HG02571 (cell line): Measurements from ENCODE around the gene UMOD.

ENCODE experiments used
- ATAC-seq: cut with Tn5 transposase; IDR thresholded peaks from one replicate; pipeline ENCODE4 v1.9.1; 2021; ENCODE audit warnings: mild to moderate bottlenecking, moderate library complexity; ENCODE audit not compliant: unreplicated experiment

The UMOD gene

GRCh38 chr16:20364051-20364450 is 11.5 kb upstream of the UMOD start:
- ATAC-seq: no peak

GRCh38 chr16:20363191-20363590 is 10.7 kb upstream of the UMOD start:
- ATAC-seq: no peak

GRCh38 chr16:20359997-20360396 is 7.5 kb upstream of the UMOD start:
- ATAC-seq: no peak

DNA sequence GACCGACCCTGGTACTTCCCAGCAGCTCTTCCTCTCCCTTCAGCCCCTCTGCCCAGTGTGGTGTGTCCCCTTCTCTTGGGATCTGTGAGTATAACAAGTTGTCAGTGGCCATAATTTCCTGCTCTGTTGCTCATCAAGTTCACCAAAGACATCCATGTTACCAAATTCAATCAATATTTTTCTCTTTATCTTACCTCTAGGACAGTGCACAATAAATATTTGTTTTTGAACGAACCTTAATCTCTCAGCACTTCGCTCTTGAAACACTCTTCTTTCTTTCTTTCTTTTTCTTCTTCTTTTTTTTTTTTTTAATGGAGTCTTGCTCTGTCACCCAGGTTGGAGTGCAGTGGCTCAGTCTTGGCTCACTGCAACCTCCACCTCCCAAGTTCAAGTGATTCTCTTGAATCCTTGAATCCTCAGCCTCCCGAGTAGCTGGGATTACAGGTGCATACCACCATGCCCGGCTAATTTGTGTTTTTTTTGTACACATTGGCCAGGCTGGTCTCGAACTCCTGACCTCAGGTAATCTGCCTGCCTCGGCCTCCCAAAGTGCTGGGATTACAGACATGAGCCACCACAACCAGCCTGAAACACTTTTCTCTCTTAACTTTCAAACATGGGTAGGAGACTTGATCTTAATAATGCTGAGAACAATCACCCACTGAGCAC is 2.7 kb upstream of the UMOD start:
- ATAC-seq: no peak

DNA sequence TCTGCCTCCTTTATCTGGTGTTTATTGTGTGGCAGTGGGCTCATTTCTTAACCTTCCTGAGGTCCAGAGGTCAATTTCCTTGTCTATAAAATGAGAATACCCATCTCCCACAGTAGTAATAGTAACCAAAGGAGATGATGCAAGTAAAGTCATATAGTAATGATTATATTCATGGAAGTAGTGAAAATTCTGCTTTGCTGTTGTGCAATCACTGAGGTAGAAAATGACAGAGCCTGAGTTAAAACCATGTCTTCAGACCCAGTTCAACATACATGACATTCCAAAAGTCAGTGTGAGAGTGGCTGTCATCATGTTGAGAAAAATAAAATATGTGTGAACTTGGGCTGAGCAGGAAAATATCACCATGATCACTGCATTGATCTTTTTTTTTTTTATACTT is 864 bp upstream of the UMOD start:
- no peak for ATAC-seq

DNA sequence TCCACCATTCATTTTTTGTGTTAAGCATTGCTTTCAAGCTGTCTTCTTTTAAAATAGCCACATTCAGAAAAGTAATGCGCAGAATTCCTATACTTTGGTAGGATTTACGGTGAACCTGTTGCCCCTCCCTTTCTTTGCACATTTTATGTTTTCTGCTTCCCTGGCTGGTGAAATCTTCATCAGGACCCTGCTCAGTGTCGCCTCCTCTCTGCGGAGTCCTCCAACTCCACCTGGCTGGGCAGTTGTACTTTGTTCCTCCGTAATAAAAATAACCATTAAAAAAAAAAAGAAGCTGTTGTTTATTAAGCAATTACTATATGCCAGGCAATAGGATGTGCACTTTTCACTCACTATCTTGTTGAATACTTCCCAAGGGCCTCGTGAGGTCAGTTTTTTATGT is 2.9 kb downstream of the UMOD start:
- no peak for ATAC-seq

DNA sequence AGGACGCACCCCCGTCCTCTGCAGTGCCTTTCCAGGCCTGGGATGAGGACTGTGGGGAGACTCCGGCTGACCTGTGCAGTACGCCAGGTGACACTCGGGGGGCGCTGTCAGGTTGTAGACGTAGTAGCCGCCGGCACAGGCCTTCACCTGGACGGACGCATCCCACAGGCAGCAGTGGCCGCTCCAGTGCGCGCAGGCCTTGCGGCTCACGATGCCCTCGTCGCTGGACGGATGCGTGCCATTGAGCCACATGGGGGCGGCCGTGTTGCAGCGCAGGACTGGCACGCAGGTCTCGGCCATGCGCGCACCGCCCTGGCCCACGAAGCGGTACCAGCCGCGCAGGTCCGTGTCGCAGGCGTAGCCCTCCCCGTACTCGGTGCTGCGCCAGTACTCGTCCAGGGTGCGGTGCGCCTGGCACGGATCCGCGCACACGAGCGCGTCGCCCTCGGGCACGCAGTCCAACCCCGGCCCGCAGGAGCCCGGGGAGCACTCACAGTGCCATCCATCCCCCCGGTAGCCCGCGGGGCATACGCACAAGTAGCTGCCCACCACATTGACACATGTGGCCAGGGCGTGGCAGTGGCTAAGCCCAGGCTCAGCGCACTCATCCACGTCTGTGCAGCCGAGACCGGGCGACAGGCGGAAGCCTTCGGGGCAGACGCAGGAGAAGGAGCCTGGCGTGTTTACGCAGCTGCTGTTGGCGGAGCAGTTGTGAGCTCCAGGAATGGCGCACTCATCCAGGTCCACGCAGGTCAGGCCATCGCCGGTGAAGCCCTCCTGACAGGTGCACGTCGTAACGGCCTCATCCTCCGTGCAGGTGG is 3.9 kb downstream of the UMOD start:
- no peak for ATAC-seq

DNA sequence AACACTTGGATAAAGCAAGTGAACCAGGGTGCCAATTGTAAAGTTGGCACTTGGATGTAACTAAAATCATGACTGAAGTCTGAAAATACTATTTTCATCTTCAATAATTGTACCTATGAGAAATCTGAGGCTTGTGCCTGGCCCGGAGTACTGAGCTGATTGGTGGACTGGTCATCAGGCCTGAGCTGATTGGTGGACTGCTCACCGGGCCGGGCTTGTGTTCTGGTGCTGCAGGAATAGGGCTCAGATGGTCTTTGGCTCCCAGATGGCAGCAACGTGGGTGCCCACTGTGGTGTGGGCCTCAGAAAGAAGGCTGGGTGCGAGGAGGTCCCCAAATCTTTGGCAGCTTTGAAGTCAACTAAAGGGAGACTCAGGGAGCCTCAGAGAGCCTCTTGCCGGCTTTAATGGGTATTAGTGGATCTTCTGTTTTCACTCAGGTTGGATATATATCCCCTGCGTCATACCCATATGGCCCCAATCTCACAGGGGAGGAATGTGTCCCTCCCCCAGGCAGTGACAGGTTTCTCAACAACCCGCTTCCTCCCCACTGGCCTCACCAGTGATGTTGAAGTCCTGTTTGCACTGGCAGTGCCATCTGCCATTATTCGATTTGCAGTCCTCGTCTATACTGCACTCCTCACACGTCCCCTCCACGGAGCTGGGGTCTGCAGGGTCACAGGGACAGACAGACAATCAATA is 4.7 kb downstream of the UMOD start:
- ATAC-seq: no peak

DNA sequence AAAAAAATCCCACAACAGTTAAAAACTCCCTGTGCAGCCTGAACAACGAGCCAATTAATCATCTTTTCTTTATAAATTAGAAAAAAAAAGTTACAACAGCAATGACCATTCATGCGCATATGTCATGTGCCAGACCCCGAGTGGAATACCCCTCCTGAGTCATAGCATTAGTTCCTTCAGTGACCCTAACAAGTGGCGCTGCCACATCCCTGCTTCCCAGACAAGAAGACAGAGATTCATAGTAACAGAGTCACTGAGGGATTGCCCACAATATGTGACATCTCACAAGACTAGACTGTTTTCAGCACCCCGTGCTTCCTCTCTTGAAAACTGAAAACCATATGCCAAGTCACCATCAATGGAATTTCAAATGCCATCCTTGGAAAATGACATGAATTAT is 7.9 kb downstream of the UMOD start:
- ATAC-seq: no peak

DNA sequence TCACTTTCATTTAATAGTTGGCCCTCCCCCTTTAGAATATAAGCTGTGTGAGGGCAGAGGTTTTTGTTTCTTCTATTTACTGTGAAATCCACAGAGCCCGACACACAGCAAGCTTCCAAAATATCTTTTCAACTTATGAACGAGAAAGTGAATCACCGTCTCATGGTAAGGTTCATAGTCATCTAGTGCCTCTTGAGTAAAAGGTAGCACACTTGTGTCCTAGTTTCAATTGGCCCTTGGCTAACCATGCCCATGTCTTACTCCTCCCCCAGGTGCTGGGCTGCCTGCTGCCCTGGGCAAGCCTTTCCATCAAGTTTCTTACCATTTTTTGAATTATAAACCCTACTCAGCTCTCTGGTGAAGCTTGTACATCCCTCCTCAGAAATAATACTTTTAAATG is 12.8 kb downstream of the UMOD start:
- no peak for ATAC-seq

DNA sequence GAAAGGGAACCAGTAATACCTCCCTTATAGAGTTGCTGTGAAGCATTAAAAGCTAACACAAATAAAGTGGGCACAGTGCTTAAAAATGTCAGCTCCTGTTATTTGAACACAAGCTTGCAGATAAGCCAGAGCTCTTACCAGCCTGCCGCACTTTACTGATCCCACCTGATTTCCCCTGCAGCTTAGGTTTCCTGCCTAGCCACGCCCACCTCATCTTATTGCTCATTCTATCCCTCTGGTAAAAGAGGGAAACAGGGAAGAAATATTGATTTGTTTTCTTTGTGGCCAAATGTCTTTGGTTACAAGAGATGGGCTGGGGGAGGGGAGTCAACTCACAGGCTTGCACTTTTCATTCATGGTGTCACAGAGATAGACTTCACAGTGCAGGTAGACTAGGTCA is 15.6 kb downstream of the UMOD start:
- no peak for ATAC-seq

GRCh38 chr16:20334396-20334795 is 18.1 kb downstream of the UMOD start:
- no peak for ATAC-seq

DNA sequence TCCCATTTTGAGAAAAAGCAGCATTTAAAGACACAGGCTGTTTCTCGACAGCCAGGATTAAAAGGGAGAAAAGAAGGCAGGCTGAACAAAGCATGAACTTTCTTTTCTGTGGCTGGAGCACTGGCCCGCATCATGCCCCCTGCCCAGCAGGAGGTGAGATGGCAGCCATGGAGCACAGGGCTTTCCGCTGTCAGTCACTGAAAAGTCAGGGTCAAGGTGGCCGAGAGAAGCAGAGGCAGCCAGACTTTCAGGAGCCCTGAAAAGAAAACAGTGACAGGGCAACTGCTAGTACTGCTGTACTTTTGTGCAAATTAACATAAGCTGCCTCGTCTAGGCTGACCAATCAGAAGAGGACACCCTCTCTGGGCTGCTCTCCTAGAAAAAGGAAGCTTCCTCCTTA is 19.4 kb downstream of the UMOD start:
- no peak for ATAC-seq

- ATAC-seq: no peak
These were observed 20.1 kb downstream of the UMOD start for GRCh38 chr16:20332411-20332810.

DNA sequence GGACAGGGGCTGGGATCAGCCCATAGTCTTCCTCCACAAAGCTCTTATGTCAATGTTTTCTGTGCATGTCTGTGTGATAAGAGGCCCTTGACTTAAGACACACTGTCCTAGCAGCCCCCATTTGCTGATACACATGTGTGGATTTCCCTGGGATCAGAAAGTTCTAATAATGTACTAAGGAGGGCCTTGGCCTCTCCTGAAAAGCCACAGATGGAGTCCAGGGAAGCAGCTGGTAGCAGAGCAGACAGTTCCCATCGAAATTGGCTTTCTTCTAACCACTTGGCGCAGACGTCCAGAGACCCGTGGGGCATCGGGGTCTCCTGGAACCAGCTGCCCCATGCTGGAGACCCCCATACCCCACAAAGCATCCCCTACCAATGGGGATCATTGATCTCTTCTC is 20.9 kb downstream of the UMOD start:
- ATAC-seq: no peak

DNA sequence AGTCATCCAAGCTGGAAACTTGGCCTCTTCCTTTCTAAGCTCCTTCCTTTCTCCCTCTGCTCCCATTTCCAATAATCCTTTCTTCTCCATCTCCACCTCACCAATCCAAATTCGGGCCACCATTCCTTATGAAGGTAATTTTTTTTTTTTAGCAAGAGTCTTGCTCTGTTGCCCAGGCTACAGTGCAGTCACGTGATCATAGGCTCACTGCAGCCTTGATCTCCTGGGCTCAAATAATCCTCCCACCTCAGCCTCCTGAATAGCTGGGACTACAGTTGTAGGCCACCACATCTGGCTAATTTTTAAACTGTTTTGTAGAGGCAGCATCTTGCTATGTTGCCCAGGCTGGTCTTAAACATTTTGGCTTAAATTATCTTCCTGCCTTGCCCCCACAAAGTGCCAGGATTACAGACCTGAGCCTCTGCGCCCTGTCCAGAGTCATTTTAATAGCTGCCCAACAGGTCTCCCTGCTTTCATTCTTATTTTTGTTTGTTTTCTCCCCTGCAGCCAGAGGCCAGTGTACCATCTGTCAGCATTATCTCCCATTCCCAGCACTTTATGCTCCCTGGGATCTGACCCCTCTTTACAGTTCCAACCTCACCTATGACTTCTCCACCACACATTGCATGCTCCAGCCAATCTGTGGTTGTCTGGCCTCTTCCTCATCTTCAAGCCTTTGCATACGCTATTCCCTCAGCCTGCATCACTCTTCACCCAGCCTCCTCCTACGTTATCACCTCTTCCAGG is 22.9 kb downstream of the UMOD start:
- no peak for ATAC-seq

GRCh38 chr16:20327444-20328041 is 25.0 kb downstream of the UMOD start, which contains the start of gene GP2:
Gene GP2 (minus strand): TSS chr16:20327513. CDS start chr16:20326431, 1,082 bp downstream.
- no peak for ATAC-seq

GRCh38 chr16:20326321-20326720 is 26.2 kb downstream of the UMOD start:
- no peak for ATAC-seq

DNA sequence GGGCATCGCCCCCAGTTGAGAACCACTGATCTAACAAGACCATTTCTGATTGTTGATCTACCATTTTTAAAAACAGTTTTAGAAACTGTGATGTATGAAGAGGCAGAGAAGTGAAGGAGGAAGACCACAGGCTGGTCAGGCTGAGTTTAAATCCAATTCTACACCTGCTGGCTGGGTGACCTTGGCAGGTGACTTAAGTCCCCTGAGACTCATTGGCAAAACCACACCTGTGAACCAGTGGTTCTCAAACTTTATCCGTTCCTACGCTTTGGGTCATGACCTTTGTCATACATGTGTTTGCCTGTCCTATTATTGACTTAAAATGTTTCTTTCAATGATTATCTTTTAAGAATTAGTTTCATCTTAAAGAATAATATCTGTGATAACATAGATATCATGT is 27.5 kb downstream of the UMOD start:
- no peak for ATAC-seq

DNA sequence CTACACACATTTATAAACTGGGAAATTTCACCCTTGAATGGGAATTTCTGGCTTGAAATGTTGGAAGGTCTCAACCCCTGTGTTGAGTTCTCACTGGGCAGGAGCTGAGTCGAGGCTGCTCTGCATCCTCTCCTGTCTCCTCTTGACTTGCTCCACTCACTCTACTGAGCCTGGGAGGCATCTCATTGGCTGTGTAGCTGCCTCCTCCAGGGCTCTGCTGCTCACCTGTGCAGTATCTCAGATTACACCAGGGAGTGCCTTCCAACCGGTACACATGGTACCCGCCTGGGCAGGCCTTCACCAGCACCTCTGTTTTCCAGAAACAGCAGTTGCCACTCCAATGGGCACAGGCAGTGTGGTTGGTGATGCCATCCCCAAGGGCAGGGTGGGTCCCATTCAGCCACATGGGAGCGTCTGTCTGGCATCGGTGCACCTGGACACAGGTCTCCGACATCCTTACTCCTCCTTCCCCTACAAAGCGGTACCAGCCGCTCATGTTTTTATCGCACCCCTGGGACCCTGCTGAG is 28.9 kb downstream of the UMOD start:
- ATAC-seq: no peak

- no peak for ATAC-seq
These were observed 29.8 kb downstream of the UMOD start for GRCh38 chr16:20322696-20323095.
